NCI-H748 (cell line): ENCODE data around the gene PHF21A.
"Not testable (repeated sequence)": the region's sequence is repeated elsewhere in the genome, so short reads cannot be mapped to it uniquely, and the experiment has no call there.

Source experiments
- DNase-seq: peaks from one replicate; lab custom pipeline; 2025; ENCODE audit not compliant: unreplicated experiment; lab: John Stamatoyannopoulos, UW

Gene PHF21A

GRCh38 chr11:46120346-46121300 lies 631 bp downstream of the PHF21A start:
- peak; percentile 75 for DNase-seq

- DNase-seq: peak; percentile 68
These were observed 1.7 kb downstream of the PHF21A start for GRCh38 chr11:46119352-46120216.

GRCh38 chr11:46118702-46119351 lies 2.4 kb downstream of the PHF21A start:
- no peak for DNase-seq

DNA sequence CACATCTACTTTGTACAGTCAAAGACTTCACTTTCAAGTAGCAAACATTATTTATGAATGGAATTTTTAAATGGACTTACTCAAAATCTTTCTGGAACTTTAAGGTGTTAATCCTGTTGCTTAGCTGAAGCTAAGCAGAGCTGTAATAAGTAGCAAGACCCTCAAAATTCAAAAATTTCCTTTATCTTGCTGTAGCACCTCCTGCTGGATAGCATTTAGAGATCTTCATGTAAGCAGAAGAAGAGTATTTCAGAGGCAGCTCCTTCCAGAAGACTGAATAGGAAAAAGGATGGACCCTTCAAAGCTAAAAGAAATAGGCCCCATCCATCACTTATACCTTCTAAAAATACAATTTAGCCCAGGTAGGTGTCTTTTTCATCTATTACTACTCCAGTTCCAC lies 3.4 kb downstream of the PHF21A start:
- DNase-seq: no peak

- DNase-seq: not testable (repeated sequence)
These were observed 4.6 kb downstream of the PHF21A start for GRCh38 chr11:46116712-46117037.

GRCh38 chr11:46116007-46116711 lies 5.1 kb downstream of the PHF21A start:
- DNase-seq: no peak

GRCh38 chr11:46114961-46115360 lies 6.3 kb downstream of the PHF21A start:
- no peak for DNase-seq

DNA sequence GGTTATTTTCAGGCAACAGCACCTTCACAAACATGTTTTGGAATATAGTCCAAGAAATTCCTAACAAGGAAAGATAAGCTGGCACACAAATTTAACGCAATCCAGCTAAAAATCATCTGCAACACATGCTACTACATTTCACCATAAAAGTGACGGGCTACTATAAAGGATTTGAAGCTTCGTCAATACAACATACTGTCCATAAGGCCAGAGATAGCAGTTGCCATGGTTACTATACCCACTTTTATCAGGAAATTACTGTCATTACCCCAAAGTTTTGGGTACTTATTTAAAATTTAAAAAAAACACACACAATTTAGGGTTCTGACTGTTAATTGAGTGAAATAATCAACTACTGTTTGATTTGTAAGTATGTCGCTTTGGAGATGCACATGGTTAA lies 6.9 kb downstream of the PHF21A start:
- DNase-seq: no peak

DNA sequence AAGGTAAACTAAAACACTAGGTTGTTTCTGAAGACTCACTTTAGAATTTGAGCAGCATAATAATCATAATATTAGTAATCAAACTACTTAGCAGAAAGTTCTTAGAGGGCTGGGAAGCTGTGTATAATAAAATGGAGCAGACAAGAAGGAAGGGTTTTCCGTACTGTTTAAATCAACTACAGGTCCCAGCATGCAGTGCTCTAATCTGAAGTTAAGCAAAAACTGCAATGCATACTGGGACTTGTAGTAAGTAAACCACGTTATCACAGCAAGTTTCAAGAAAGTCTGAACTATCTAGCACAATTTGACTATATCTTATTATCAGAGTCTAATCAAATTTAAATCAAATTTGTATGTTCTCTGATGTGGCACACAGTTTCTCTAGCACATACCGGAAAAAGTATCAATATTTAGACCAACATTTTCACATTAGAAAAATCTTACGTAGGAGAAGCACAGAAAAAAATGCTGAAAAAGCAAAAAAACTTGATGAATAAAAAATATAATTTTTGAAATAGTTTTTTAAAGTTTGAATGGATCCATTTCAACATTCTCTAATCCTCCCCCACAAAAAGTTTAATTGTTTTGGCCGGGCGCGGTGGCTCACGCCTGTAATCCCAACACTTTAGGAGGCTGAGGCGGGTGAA lies 8.2 kb downstream of the PHF21A start:
- peak; percentile 66 for DNase-seq

- DNase-seq: no peak
These were observed 12.5 kb downstream of the PHF21A start for GRCh38 chr11:46108751-46109150.

DNA sequence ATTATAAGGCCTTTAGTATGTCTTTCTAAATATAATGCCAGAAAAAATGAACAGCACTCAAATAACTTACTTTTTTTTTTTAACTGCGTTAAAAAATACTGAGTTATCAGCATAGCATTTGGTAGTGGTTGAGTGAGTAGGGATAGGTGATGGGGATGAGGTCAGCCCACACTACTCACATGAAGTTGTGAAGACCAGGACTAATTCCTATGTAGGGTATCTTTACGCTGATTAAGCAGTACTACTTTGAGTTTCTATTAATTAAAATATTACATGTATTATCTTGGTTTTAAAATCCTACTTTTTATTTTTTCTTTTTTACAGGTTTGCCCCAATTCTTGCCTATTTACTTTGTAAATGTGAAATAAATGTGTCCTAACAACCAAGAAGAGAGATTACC lies 13.5 kb downstream of the PHF21A start:
- DNase-seq: no peak

- DNase-seq: no peak
These were observed 13.9 kb downstream of the PHF21A start for GRCh38 chr11:46107408-46107718.

DNA sequence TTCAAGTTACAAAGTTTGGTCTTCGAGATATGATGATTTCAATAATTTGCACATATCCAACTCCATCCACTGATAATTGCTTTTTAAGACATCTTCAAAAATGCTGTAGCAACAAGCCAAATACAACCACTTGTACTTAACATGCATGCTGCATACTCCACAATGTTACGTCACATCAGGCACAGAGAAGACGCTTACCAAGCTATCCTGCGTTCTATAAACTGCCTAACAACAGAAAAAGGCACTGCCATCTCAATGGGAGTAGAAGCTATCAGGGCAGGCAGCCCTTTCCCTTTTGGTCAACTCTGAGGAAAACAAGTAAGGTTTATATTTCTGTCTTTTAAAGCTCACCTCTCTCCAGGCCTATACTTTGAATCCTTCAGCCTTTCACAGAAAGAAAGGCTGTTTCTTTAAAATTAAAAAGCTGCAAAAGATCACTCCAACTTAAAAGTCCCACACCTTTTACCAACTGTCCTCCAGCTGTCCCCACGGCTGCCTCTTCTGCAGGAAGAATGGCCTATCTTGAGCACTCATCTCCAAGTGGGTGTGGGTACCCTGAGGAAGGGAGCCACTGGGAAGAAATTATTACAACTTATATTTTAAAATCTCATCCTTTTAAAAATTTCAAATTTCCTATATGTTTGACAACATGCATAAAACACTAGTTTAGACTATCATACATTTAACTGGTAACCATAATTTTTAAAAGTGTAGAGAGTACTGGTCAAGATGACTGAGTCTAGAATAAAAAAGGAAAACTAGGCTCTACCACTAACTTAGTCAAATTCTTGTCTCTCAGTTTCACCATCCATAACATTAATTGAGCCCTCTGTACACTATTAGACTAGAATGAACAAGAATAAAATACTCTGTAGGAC lies 14.5 kb downstream of the PHF21A start:
- no peak for DNase-seq

- DNase-seq: no peak
These were observed 15.3 kb downstream of the PHF21A start for GRCh38 chr11:46105926-46106325.

DNA sequence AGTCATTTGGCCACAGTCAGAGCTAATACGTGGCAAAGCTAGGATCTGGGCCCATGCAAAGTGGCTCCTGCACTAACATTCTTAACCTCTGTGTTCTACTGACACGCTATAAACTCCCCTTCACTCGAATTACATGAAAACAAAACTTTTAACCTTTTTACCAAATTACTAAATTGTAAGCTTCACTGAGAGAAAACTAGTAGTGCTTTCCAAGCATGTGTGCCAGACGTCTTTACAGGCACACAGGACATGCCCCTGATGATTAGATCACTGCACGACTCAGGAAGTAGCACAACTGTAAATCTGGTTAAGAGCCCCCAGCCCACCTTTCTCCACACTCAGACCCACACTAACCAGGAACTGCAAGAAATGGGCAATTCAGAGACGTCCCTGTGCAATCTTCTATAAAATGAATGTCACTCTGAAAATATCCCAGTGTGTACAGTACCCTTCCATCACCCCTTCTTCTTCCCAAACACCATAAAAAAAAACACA lies 16.1 kb downstream of the PHF21A start:
- no peak for DNase-seq

DNA sequence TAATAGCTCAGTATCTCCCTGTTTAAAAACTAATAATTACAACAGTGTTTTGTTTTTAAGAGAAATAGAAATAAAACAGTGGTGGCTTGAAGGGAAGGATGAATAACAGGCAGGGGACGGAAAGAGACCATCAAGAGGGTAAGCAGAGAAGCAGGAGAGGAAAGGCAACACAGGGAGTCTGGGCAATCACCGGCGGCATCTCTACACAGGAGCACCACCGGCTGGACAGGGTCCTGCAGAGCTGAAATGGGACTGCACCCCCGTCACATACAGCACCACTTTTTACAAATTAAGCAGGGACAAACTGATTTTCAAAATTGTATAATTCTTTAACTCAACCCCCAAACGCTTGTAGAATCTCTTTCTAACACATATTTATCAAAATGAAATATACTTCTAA lies 18.4 kb downstream of the PHF21A start:
- DNase-seq: no peak

DNA sequence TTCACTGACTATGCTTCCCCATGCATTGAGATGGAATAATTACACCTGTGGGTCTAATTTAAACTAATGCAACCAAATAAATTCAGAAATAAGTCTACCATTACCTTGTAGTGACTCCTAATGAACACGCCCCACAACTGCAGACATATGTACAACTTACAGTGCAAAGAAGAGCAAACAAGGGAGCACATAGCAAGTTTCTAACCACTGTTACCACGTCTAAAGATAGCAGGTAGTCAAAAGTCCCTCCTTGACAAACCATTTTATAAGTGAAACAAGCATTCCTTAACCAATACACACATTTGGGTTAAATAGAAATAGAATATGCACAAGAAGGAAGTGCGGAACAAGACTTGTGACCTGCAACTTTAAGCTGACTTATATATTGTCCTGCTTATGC lies 20.6 kb downstream of the PHF21A start:
- no peak for DNase-seq

DNA sequence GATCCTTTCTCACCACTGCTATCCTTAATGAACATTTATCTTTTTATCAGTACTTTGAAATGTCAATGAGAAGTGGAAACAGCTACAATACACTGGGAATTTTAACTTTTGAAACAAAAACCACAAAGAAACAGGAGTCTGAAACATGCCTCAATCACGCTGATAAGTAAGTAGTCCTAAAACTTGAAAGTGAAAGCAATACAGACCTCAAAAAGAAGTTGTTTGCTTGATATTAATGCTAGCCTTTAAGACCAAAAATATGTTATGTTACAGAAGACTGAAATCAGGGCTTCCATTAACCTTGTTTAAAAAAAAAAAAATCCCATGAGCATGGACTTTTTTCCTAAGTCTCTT lies 21.3 kb downstream of the PHF21A start:
- DNase-seq: no peak

DNA sequence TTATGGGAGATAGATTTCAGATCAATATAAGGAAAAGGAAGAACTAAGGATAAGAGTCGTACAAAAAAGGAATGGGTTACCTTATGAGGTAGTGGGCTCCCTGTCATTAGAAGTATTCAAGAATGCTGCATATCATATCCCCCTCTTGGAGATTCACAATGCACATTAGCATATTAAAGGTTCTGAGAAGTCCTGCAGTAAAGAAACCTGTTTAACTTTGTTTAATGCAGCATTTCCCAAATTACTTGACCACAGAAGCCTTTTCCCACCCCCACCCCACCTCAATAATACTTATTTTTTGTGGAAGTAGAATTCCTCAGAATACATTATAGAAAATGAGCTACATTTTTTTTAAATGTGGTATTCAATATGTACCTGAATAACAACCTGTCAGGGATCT lies 30.9 kb downstream of the PHF21A start:
- no peak for DNase-seq

DNA sequence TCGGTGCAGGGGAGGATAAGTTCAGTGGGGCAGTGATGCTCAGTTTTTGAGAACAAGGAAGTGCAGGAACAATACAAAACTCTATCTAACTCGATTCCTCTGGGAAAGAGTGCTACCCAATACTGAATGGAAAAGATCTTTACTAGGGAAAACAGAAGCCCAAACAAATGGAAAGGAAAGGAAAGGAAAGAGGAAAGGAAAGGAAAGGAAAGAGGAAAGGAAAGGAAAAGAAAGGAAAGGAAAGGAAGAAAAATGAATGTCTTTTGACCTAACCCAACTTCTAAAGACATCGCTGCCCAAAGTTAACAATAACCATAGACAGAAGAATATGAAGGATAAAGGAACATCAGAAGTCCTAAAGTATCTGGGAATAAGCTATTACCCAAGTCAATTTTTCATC lies 41.6 kb downstream of the PHF21A start:
- DNase-seq: no peak
